SH-SY5Y (cell line): ENCODE results near the gene TUNAR.

Source experiments
- GATA2 ChIP-seq: IDR thresholded peaks from 2 replicates; pipeline ENCODE4 v1.6.1; 2011; ENCODE audit warnings: mild to moderate bottlenecking, low read depth, low read length
- GATA3 ChIP-seq: IDR thresholded peaks from 2 replicates; pipeline ENCODE4 v1.6.1; 2011; ENCODE audit warnings: low read depth, mild to moderate bottlenecking, low read length, moderate library complexity

- TF ChIP-seq GATA3 (no peak), GATA2 (no peak)
Measured at GRCh38 chr14:95915330-95915729, 38.7 kb downstream of the TUNAR start.
